Ramos (cell line): ENCODE data around the gene TMEM233.

Experiments used
- in situ Hi-C: fragments of 300-500 bp; cut with MboI; formaldehyde crosslinking; loops from one replicate; pipeline ENCODE4 v1.14.3; 2022; ENCODE audit warnings: low sequenced_read_pairs; ENCODE audit not compliant: unreplicated experiment

The TMEM233 gene

GRCh38 chr12:119649202-119649808 lies 55.7 kb downstream of the TMEM233 start:
- in situ Hi-C loops, result no loop called here

DNA sequence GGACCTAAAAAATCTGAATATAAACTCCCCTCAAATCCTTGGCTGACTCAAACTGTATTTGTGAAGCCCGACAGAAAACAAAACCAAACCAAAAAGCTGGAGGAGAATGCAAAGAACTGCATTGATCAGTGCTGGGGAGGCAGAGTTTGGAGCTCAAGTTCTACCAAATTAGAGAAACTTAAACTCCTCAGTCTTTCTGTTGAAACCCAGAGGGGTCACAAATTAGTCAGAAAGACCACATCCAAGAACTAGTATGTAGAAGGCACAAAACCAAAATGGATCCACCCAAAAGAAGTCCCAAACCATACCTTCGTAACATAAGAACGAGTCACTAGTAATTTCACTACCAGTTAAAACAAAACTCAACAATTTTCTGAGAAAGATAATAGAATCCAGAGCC lies 59.1 kb downstream of the TMEM233 start:
- in situ Hi-C loops, result loop anchor here (10.0 kb wide), 1 partner anchor 218 kb away; no protein-coding TSS in a partner anchor

DNA sequence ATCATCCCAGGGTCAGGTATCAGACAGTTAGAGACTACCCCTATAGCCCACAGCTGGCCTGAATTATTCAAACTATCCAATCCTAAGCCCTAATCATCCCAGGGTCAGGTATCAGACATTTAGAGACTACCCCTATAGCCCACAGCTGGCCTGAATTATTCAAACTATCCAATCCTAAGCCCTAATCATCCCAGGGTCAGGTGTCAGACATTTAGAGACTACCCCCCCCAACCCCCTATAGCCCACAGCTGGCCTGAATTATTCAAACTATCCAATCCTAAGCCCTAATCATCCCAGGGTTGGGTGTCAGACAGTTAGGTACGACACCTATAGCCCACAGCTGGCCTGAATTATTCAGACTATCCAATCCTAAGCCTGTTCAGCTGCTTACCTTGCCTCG lies 63.4 kb downstream of the TMEM233 start:
- in situ Hi-C loops, result loop anchor here (10.0 kb wide), 1 partner anchor 222 kb away; no protein-coding TSS in a partner anchor

GRCh38 chr12:119658166-119658565 lies 64.6 kb downstream of the TMEM233 start:
- in situ Hi-C loops, result loop anchor here (10.0 kb wide), 1 partner anchor 223 kb away; no protein-coding TSS in a partner anchor

GRCh38 chr12:119659289-119659897 lies 65.8 kb downstream of the TMEM233 start:
- in situ Hi-C loops, result loop anchor here (10.0 kb wide), 1 partner anchor 225 kb away; no protein-coding TSS in a partner anchor

GRCh38 chr12:119660076-119660475 lies 66.5 kb downstream of the TMEM233 start:
- in situ Hi-C loops, result no loop called here

- in situ Hi-C loops, result no loop called here
These were observed 68.3 kb downstream of the TMEM233 start for GRCh38 chr12:119661882-119662281.

DNA sequence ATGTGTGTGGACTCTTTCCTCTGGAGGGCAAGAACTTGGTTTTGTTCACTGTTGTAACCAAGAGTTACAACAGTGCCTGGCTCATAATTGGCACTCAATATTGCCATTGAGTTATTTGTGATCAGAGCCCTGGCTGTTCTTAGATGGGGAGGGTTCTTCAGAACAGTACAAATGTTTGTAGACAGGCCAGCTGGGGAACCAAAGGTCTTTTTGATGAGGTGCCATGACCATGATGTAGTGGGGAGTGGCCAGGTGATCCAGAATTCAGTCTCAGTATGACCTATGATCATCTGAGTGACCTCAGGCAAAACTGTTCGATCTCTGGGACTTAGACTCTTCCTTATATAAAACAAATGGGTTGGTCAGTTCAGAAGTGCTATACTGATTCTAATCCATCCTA lies 71.1 kb downstream of the TMEM233 start:
- in situ Hi-C loops, result no loop called here

GRCh38 chr12:119665164-119665929 lies 71.8 kb downstream of the TMEM233 start:
- in situ Hi-C loops, result no loop called here

DNA sequence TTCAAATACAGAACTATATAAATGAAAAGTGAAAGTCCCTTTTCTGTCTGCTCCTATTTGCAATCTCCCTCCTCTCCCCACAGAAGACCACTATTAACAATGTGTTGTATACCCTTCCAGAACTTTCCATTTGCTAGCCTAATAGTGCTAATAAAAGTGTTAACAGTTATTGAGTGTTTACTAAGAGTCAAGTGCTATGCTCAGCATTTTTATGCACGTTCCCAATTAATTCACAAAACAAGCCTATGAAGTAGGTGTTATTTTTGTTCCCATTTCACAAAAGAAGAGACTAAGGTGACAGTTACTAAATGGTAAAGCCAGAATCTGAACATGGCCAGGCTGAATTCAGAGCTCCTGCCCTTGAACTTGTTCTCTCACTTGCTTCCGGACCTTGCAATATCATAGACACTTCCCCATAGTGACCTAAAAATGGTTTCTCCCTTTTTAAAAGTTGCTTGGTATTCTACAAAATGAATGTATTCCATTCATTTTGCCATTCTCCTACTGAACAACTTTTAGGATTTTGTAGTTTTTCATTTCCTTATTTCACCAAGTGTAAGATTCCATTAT lies 72.7 kb downstream of the TMEM233 start:
- in situ Hi-C loops, result no loop called here

- in situ Hi-C loops, result no loop called here
These were observed 73.5 kb downstream of the TMEM233 start for GRCh38 chr12:119666900-119667576.

- in situ Hi-C loops, result no loop called here
These were observed 74.2 kb downstream of the TMEM233 start, which contains the start of gene PRKAB1 for GRCh38 chr12:119667577-119668323. Gene PRKAB1, plus strand, starts transcription at chr12:119668133. Its CDS starts 112 bp downstream, at chr12:119668245.

- in situ Hi-C loops, result no loop called here
These were observed 74.8 kb downstream of the TMEM233 start for GRCh38 chr12:119668324-119668841.

DNA sequence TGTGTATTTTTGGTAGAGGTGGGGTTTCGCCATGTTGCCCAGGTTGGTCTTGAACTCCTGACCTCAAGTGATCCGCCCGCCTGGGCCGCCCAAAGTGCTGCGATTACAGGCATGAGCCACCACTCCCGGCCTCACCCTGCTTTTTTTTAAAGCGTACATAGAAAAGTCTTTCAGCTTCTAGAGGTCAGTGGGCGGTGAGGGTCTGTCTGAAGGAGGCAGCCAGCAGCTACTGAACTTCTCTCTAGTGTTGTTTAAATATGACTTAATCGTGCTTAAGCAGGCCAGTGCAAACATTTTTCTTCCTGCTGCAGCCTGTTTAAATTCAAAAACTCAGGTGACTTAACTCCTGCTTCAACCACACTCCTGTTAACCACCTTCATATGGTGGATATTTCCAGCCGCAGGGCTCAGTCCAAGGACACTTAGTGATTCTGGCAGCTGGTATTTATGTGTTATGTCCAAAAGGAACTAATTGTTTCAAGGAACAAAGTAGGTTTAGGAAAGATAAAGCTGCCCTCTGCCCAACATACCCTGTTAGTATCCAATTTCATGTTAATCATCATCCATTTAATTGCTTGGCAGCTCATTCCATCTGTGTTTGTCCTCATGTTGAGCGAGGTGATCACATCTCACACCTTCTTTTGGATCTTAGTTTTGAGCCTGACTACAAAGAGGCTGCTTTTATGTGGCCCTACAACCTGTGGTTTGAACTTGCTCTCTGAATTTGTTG lies 76.3 kb downstream of the TMEM233 start:
- in situ Hi-C loops, result no loop called here

DNA sequence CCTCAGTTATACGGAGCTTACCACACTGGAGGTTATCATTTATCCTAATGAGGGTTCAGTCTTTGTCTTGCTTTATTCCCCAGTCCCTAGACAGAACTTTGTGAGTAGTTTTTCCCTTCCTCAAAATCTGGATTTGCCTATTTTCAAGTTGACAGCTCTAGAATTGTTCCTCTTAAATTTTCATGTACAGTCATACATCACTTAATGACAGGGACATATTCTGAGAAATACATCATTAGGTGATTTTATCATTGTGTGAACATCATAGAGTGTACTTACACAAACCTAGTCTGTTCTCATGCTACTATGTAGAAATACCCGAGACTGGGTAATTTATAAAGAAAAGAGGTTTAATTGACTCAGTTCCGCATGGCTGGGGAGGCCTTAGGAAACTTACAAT lies 77.5 kb downstream of the TMEM233 start:
- in situ Hi-C loops, result no loop called here

DNA sequence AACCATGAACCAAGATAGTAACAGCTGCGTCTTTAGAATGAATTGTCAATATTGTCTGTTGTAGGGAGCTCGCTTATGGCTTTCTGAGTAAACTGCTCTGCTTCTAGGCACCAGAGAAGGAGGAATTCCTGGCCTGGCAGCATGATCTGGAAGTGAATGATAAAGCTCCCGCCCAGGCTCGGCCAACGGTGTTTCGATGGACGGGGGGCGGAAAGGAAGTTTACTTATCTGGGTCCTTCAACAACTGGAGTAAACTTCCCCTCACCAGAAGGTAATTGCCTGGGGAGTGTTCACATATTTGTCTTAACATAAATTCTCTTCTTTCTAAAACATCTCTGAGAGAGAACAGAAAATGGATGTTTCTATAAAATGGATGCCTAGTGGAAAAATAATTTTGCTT lies 78.6 kb downstream of the TMEM233 start:
- in situ Hi-C loops, result no loop called here

GRCh38 chr12:119673634-119674033 lies 80.1 kb downstream of the TMEM233 start:
- in situ Hi-C loops, result no loop called here

DNA sequence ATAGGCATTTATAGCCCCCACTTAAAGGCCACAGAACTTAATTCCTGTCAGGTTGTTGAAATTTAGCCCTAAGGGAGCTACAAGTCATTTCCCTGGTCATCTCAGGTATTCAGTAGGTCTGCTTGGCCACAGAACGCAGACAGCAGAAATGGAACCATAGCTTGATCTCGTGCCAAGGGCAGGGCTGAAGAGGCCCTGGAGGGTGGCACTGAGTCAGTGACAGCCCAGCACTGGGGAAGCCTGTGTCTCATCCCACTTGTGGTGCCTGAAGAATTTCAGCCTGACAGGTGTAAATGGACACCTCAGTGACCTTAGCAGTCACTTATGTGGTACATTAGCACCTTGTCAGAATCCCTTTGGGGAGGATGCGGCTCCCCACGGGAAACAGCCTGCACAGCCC lies 81.0 kb downstream of the TMEM233 start:
- in situ Hi-C loops, result no loop called here

GRCh38 chr12:119676022-119676421 lies 82.4 kb downstream of the TMEM233 start:
- in situ Hi-C loops, result loop anchor here (25.0 kb wide), 1 partner anchor 586 kb away; the partner anchor contains the start of gene PXN
